IPS-NIHi11 (cell line): ENCODE measurements around the gene FKBP9.
A peak's percentile ranks its signal among the peaks of the same experiment; 100 is the strongest.
"Not testable (repeated sequence)": the region's sequence is repeated elsewhere in the genome, so short reads cannot be mapped to it uniquely, and the experiment has no call there.

Experiments used
- DNase-seq: peaks from one replicate; pipeline ENCODE4 v3.0.0; 2012; ENCODE audit warnings: mixed read lengths, low spot score

FKBP9 gene, protein sequence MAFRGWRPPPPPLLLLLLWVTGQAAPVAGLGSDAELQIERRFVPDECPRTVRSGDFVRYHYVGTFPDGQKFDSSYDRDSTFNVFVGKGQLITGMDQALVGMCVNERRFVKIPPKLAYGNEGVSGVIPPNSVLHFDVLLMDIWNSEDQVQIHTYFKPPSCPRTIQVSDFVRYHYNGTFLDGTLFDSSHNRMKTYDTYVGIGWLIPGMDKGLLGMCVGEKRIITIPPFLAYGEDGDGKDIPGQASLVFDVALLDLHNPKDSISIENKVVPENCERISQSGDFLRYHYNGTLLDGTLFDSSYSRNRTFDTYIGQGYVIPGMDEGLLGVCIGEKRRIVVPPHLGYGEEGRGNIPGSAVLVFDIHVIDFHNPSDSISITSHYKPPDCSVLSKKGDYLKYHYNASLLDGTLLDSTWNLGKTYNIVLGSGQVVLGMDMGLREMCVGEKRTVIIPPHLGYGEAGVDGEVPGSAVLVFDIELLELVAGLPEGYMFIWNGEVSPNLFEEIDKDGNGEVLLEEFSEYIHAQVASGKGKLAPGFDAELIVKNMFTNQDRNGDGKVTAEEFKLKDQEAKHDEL

DNA sequence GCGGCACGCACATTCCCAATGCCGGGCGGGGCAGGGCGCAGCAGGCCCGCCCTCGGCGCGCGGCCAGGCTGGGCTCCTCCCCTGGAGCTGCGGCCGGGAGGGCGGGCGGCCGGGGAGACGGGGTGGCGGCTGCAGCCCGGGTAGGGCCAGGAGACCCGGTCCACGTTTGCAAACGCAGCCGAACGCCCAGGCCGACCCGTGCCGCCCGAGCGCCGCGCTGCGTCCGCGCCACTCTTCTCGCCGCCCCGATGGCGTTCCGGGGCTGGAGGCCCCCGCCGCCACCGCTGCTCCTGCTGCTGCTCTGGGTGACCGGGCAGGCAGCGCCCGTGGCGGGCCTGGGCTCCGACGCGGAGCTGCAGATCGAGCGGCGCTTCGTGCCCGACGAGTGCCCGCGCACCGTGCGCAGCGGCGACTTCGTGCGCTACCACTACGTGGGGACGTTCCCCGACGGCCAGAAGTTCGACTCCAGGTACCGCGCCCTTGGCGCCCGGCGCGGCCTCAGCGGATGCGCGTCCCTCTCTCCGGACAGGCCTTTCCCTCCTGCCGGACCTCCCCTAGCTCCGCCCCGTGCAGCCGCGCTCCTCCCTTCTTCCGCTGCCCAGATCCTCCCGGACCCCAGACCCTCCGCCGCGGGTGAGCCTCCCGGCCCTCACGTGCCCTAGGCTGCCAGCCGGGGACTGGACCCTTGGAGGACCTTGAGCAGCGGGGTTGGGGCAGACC, at the start of gene FKBP9:
Gene FKBP9 (plus strand): TSS at position 115 of the 720 bp plus-strand sequence. CDS start 134 bp downstream, at position 249.
- peak; percentile 95 for DNase-seq

DNA sequence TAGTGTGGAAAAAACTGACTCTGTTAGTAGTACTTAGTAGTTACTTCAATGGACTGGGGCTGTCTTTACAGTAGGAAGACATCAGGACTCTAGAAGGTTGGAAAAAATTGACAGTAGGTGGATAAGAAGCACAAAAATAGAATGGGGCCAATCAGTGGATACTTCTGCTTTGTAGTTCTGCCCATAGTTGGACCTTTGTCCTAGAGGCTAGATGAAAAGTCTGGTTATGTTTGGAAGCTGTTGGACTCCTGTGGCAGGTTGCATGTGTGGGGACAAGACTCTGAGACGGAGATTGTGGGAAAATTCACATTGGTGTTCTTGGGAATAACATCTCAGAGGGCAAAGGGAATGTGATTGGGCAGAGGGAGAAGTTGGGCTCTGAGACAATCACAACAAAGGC, 47.0 kb upstream of the FKBP9 start:
- DNase-seq: no peak

DNA sequence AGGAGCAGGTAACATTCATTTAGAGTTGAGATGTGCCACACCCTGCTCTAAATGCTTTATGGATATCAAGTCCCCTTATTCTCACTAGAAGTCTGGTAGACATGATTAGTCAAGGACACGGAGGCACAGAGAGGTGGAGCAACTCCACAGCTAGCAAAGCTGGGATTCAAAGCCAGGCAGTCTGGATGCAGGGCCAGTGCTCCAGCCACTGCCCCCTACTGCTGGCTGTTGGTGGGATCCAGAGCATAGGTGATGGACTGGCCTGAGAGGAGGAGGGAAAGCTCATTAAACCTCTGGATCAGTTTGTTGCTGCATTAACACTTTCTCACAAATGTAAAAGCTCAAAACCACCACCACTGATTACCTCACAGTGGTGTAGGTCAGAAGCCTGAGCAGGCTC, 43.1 kb upstream of the FKBP9 start:
- no peak for DNase-seq

DNA sequence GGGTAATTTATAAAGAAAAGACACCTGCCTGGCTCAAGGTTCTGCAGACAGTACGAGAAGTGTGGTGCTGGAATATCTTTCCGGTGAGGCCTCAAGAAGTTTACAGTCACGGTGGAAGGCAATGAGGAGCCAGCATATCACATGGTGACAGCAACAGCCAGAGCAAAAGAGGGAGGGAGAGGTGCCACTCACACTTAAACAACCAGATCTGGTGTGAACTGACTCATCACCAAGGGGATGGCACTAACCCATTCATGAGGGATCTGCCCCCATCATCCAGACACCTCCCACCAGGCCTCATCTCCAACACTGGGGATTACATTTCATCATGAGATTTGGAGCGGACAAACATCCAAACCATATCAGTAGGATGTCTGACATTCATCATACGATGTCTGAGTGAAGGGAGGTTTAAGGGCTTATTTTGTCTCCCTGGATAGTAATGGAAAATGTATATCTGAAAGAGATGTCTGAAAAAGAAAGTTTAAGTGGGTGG, 42.2 kb upstream of the FKBP9 start:
- no peak for DNase-seq

DNA sequence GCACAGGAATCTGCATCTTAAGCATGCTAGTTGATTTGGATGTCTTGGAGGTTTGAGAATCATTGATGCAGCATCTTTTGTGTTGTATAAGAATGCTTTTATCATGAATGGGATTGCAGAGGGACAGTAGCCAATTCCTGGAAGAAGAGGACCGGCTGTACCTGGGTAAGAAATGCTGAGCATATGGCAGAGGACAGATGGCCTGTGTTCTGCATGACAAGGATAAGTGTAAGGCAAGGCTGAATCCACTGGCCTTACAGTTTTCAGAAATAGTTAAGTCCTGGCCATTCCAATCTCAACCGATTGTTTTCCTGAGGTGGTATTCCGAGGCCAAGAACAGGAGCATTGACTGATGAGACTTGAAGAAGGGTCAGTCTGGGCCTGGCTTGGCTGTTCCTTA, 41.2 kb upstream of the FKBP9 start:
- DNase-seq: no peak

DNA sequence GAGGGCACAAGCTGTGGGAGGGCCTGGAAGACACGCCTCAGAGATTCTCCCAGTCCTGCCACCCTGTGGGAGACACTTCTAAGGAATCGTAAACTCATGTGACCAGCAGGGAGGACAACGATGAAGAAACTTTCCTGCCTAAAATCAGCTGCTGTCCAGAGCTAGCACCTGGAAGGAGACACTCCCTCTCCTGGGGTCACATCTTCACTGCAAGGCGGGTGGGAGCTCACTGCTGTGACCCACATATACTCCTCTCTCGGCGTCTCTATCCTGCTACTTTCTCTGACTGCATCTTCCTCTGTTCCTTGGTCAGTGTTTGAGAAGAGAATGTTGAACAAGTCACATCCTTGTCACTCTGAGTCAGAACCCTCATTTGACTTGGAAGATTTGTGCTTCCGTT, 40.2 kb upstream of the FKBP9 start:
- DNase-seq: not testable (repeated sequence)

DNA sequence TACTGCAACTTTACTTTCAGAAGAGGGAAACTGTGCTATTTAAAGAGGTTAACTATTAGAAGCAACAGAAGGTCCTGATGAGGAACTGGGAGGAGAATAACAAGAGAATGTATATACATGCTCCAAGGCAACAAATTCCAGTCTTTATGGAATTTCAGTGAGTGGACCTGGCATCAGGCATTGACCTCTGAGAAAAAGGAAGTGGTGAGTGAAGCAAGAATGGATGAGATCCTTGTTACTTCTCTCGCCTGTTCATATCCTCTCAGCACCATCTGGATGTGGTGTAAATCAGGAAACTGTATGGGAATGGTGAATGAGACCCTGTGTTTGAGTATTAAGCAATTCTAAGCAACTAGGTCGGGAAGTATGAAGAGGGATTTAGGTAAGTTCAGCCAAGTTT, 35.3 kb upstream of the FKBP9 start:
- DNase-seq: no peak

DNA sequence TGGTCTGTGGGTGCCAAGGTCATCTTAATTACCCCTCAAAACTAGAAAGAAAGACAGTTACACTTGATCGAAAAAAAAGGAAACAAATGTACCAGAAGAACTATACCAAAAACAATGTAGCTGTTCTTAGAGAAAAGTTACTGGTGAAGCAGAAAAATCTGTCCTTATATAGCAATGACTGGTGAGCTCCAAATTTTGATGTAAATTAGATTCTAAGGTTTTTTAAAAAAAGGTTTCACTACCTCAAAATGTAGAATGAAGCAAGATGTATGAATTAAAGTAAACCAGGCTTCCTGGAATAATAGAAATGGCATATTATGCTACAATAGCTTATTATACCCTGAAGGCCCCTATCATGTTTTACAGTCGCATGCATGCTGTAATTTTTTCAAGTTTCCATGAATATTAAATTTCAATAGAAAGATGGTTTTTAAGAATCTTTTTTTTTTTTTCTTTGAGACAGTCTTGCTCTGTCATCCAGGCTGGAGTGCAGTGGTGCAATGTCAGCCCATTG, 28.4 kb upstream of the FKBP9 start:
- DNase-seq: no peak

DNA sequence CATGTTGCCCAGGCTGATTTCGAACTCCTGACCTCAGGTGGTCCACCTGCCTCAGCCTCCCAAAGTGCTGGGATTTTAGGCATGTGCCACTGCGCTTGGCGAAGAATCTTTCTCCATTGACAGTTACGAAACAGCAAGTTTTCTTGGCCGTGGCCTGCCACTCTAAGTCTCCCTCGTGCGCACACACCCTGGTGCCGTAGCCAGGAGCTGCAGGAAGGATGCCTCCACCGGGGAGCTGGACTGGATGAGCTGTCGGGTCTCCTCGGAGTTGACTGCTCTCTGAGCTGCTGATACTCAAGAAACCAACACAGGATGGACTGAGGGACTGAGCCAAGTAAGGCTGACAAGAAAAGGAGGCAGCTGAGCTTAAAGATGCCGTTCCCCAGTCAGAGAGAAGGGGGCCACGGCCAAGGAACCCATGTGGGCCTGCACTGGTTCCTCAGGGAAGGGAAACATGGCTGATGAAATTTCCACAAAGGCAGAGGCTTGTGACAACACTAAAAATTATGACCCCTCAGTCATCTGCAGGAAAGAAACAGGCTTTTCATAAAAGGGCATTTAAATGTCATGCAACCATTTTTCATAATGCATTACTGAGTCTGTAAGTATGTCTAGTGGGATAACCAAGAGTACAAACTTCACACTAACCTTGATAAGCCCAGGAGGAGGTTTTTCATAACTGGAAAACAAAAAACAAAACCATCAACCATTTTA, 27.7 kb upstream of the FKBP9 start:
- DNase-seq: no peak

DNA sequence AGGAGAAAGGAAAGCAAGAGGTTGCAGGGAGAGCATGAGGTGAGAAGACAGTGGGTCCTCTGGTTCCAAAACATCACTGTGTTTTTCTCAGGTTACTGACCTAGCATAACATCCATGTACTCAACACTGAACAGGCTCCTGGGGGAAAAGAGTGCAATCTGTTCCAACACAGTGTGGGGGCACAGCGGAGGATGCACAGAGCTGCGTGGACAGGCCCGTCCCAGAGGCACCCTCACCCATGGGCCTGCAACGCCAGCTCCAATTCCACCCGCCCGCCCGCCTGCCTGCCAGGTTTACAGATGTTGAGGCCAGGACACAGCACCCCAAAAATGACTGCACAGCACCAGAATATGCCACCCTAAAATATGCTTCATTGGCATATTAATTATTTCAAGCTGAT, 26.9 kb upstream of the FKBP9 start:
- DNase-seq: no peak

DNA sequence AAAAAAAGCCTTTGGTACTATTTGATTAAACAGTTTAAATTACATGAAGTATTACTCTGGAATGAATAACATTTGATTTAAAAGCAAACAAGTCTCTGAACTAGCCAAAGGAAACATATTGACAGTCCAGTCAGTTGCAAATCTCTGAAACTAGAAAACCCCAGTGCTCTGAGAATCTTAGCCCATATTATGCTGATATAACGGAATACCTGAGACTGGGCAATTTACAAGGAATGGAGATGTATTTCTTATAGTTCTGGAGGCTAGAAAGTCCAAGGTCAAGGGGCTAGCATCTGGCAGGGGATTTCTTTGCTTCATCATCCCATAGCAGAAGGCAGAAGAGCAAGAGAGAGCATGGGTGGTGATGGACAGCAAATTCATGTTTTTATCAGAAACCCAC, 21.7 kb upstream of the FKBP9 start:
- DNase-seq: no peak

DNA sequence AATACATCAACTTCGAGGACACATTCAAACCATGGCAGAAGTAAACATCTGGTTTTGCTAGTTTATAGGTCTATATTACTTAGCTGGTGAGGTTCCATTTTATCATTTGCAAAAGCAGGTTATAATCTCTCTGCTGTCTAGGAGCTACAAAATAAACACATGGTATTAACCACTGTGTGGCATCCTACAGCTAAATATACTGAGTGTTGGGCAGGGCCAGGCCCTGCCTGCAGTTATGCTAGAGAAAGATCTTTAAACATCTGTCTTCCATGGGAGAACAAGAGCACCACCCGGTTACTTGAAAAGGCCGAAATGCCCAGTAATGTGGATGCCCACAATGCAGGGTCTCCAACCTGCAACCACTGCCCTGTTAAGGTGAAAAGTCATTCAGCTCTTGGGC, 20.6 kb upstream of the FKBP9 start:
- DNase-seq: no peak

DNA sequence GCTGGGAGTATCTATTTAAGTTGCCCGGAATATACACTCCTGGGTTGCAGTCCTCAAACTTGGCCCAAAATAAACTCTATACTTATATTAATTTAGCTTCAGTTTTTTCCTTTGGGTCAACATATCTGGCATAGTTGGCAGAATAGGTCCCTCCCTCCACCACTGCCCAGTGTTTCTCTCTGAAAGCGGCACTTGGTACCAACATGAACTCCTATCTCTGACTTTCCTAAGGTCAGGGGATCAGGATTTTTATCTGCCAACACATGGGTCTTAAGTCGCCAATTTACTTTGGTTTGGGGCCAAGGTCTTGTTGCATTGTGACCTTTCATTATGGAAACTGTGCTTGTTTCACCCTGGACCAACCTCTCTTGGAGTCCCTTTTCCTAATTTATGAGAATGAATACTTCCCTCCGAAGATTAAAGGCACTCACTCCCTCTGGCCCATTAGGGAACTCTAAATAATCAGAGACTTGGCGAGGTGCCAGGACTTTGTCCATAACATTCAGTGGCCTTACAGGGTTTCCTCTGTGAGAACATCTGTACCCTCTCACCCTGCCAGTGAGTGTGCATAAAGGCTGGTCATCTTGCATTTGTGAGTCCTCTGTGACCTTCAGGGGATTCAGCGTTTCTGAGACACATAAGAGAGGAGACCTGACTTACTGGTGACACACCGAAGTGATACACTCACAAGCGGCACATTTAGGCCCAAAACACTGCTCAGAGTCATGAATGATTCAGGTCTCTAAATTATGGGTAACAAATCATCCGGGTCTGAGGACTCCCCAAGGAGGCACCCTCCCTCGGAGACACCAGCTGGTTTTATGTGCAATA, 19.7 kb upstream of the FKBP9 start:
- no peak for DNase-seq

DNA sequence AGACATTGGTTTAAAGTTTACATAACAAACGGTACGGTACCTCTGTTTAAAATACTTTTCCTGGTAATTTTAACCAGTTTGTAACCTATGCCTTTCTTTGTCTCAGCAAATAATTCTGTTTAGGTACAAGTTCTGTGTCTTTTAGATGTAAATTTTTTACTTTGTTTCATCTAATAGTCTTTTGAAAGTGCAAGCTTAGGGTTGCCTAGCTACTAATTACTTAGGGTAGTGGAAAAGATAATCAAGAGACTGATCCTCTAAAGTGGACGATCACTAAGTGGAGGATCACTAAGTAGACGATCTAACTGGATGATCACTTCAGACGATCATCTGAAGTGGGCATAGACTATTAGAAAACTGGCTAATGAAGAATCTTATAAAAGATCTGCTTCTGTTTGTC, 16.1 kb upstream of the FKBP9 start:
- peak; percentile 38 for DNase-seq

DNA sequence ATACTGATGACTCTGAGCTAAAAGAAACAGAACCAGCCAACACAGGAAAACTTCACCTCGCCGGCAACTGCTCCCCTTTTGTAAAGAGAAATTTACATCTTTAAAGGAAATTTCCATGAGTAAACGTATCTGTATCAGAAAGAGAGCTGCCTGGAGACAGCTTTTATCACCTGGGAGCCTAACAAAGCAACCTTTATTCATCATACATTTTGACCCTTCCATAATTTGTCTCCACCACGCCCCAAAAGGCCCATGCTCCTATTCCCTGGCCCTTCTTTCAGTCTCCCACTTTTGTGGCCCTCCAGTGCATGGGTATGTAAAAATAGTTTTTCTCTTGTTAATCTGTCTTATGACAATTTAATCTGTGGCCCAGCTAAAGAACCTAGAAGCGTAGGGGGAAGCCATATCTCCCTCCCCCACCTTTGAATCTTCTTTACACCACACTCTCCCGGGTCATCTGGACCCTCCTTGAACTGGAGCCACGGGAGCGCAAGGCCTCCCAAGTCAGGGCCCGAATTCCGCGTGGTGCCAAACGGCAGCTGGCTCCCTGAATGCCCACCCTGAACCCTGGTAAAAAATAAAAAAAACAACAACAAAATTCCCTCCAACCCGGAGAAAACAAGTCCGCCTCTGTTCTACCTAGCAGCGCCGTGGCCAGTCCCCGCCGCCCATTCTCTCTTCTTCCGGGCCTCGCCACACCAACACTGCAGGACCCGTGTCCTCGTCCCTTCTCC, 15.4 kb upstream of the FKBP9 start:
- DNase-seq: no peak

DNA sequence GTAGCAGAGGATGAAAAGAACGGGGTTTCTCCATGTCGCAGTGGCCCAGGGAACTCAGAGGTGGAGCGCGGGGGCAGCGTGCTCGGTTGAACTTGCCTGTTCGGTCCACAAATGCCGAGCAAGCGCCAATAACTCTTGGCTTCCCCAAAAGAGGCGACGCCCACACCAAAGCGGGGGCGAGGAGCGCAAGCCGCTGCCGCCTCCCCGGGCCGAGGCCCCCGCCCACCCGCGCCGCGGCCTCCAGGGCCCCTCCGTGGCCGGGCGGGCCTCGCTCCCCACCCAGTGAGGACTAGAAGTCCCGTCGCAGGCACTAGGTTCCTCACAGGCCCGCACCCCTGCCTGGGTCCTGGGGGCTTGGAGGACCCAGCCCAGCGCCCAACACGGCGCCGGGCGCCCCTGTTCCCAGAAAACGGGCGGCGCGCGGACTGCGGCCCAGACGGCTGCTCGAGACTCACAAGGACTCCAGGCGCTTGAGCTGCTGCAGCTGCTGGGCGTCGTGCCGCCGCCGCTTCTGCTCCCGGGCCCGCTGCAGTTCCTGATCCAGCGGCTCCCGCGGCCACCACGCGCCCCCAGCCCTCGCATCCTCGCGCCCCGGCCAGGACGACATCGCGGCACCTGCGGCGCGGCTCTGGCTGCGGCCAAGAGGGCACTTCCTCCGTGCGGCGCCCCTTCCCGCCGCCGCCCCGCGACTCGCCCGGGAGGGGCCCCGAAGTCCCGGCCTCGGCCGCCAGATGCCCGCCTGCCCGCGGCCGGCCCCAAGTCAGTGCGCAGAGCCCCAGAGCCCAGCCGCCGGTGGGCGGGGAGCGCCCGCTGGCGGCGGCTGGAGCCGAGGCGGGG, 14.6 kb upstream of the FKBP9 start:
- DNase-seq: peak; percentile 93

DNA sequence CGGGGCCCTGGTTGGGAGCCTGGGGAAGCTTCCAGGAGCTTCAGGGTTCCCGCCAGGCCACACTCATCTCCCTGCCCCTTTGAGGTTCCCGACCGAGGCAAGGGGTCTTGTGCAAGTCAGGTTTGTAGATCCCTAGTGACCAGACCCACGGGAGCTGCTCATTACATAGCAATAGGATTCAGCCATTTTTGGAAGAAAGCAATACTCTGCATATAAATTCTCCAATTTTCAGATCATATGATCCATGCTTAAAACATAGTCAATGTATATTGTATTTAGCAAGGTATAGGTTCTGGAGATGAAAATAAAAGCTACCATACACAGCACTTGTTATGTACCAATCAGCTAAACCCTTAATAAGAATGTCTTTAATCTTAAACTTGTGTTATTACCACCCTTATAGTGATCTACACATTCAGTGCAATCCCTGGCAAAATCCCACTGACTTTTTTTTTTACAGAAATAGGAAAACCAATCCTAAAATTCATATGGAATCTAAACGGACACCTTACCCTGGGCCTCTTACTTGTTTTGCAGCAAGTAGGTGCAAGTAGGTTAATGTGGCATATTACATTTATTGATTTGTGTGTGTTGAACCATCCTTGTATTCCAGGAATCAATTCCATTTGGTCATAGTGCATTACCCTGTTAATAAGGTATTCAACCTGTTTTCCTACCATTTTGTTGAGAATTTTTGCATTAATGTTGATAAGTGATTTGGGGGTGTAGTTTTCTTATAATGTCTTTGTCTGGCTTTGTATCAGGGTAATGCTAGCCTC, 13.8 kb upstream of the FKBP9 start:
- no peak for DNase-seq

DNA sequence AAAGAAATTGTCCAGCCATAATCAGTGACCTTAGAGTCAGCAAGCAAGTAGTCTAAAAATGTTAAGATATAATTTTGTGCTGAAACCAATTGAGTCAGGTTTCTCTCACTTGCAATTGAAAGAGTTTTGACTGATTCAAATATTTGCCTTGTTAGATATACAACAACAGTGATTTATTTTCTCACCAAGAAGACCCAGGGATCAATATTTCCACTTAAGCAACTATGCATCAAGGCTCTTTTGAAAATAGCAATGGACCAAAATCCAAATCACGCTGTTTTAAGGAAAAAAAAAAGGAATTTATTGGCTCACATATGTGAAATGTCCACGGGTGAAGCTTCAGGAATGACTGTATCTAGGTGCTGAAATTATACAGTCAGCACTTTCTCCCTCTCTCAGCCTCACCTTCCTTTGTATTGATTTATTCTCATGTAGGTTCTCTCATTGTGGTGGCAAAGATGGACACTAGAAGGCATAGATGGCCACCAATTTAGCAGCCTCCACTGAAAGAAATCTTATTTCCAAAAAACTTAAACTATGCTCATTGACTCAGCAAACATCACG, 9.7 kb upstream of the FKBP9 start:
- no peak for DNase-seq
